Stimulated activated CD8-positive, alpha-beta memory T cell treated with anti-CD3 and anti-CD28 coated beads, Interleukin-12 subunit alpha, Interleukin-12 subunit beta, amount 100 ng/mL, for 4 hours (primary cell): Measurements from ENCODE around the gene PLK5.
"Not testable (repeated sequence)": the region's sequence is repeated elsewhere in the genome, so short reads cannot be mapped to it uniquely, and the experiment has no call there.

Source experiments
- DNase-seq: peaks from one replicate; pipeline ENCODE4 v3.0.0-alpha.2; 2020; ENCODE audit warnings: low read depth

Gene PLK5

GRCh38 chr19:1491114-1491848, 32.6 kb upstream of the PLK5 start, which contains the start of gene REEP6:
Gene REEP6, plus strand, starts transcription at chr19:1491181. Its CDS starts 89 bp downstream, at chr19:1491270.
- no peak for DNase-seq

GRCh38 chr19:1491849-1492170, 32.1 kb upstream of the PLK5 start:
- DNase-seq, result no peak

GRCh38 chr19:1492474-1493006, 31.3 kb upstream of the PLK5 start:
- DNase-seq, result no peak

- no peak for DNase-seq
Observed at GRCh38 chr19:1494115-1494815, 29.6 kb upstream of the PLK5 start.

- no peak for DNase-seq
Observed at GRCh38 chr19:1495051-1495798, 28.7 kb upstream of the PLK5 start.

- DNase-seq, result no peak
Observed at GRCh38 chr19:1495799-1496713, 27.8 kb upstream of the PLK5 start.

GRCh38 chr19:1496714-1497577, 26.9 kb upstream of the PLK5 start:
- no peak for DNase-seq

GRCh38 chr19:1497578-1498235, 26.2 kb upstream of the PLK5 start:
- DNase-seq, result no peak

GRCh38 chr19:1499231-1499630, 24.6 kb upstream of the PLK5 start:
- DNase-seq, result not testable (repeated sequence)

GRCh38 chr19:1501200-1501595, 22.7 kb upstream of the PLK5 start:
- no peak for DNase-seq

GRCh38 chr19:1502433-1503088, 21.3 kb upstream of the PLK5 start:
- no peak for DNase-seq

GRCh38 chr19:1503089-1503924, 20.6 kb upstream of the PLK5 start:
- DNase-seq, result peak; percentile 38

GRCh38 chr19:1503925-1504773, 19.7 kb upstream of the PLK5 start:
- no peak for DNase-seq

GRCh38 chr19:1505012-1505411, 18.9 kb upstream of the PLK5 start:
- no peak for DNase-seq

- no peak for DNase-seq
Observed at GRCh38 chr19:1505991-1506881, 17.6 kb upstream of the PLK5 start.

GRCh38 chr19:1507192-1507660, 16.7 kb upstream of the PLK5 start:
- no peak for DNase-seq
